Activated T-cell treated with anti-CD3 and anti-CD28 coated beads for 24 hours (primary cell): ENCODE measurements around the gene BCR.
A peak's percentile ranks its signal among the peaks of the same experiment; 100 is the strongest.

ENCODE experiments used
- DNase-seq: peaks from one replicate; pipeline ENCODE4 v3.0.0-alpha.2; 2020; ENCODE audit warnings: low read depth

The BCR gene

GRCh38 chr22:23177197-23177596 lies 3.1 kb upstream of the BCR start:
- no peak for DNase-seq

GRCh38 chr22:23178512-23179254 lies 1.6 kb upstream of the BCR start:
- DNase-seq, result peak; percentile 37

GRCh38 chr22:23179381-23180299 lies 669 bp upstream of the BCR start:
- DNase-seq, result peak; percentile 4

- DNase-seq, result no peak
These were observed 798 bp downstream of the BCR start for GRCh38 chr22:23180893-23181720.

- no peak for DNase-seq
These were observed 1.5 kb downstream of the BCR start for GRCh38 chr22:23181721-23182308.

- DNase-seq, result peak; percentile 50
These were observed 2.2 kb downstream of the BCR start for GRCh38 chr22:23182309-23183060.

- no peak for DNase-seq
These were observed 2.9 kb downstream of the BCR start for GRCh38 chr22:23183061-23183698.

GRCh38 chr22:23184100-23184763 lies 3.9 kb downstream of the BCR start:
- no peak for DNase-seq

- DNase-seq, result no peak
These were observed 4.4 kb downstream of the BCR start for GRCh38 chr22:23184764-23185113.

GRCh38 chr22:23187211-23187610 lies 6.9 kb downstream of the BCR start:
- DNase-seq, result no peak

- DNase-seq, result no peak
These were observed 7.8 kb downstream of the BCR start for GRCh38 chr22:23187871-23188700.

GRCh38 chr22:23190526-23190925 lies 10.2 kb downstream of the BCR start:
- no peak for DNase-seq

GRCh38 chr22:23192133-23192532 lies 11.8 kb downstream of the BCR start:
- DNase-seq, result no peak

- DNase-seq, result no peak
These were observed 12.2 kb downstream of the BCR start for GRCh38 chr22:23192558-23192957.

GRCh38 chr22:23193196-23193827 lies 13.0 kb downstream of the BCR start:
- DNase-seq, result no peak

- no peak for DNase-seq
These were observed 13.6 kb downstream of the BCR start for GRCh38 chr22:23193882-23194281.

- no peak for DNase-seq
These were observed 15.9 kb downstream of the BCR start for GRCh38 chr22:23196165-23196564.

- DNase-seq, result no peak
These were observed 17.5 kb downstream of the BCR start for GRCh38 chr22:23197836-23198235.

- no peak for DNase-seq
These were observed 18.9 kb downstream of the BCR start for GRCh38 chr22:23199159-23199558.
